ENCODE results near the gene KLRF2. TPM values are rescaled to one million over a fixed set of nuclear protein-coding genes. Genes with fewer than 3 reads are reported as not detected.

The KLRF2 gene
- total RNA-seq = not detected in 2 replicates

DNA sequence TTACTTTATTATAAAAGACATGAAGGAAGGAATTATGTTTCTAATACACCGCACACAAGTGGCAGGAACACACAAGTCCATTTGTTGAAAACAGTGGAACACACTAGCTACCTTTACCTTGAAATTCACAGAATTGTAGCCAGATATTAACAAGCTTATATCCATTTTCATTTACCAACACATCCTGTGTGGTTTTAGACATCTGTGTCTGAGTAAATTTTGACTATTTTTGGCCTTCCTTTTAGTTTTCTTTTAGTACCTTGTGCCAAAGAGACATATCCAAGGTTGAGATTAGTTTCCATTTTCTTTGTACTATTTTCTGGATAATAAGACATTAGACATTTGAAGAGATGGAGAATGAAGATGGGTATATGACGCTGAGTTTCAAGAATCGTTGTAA is at the start of gene KLRF2:
Gene KLRF2, plus strand, starts transcription at position 244 of the 400 bp plus-strand sequence. Its CDS starts 107 bp downstream, at position 351.

GRCh38 chr12:9869307-9870161 is 11.8 kb upstream of the KLRF2 start, which contains the start of gene CLEC2B:
TSS of gene CLEC2B (minus strand) at chr12:9869354.

DNA sequence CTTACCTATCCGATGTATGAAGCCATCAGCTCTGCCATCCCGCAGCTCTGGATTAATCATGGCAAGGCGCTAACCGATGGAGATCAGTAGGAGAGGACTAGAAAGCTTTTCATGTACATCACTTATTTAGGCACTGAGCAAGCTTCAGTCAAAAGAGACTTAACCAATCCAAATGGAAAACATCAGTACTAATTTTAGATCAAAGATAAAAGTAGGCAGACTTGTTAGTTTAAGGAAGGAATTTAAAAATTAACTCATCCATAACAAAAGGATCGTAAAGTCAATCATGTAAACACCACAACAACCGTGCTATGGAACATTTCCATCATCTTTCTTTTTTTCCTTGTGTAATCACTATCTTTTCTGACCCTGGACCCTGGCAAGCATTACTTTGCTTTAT is 51.0 kb downstream of the KLRF2 start, which contains the start of gene CLEC2A:
Gene CLEC2A, minus strand, starts transcription at position 101 of the 400 bp plus-strand sequence. Its CDS starts 41 bp downstream, at position 60.

Other genes with a start within 250 kb of the KLRF2 start
- gene CLEC2D, start 211.8 kb upstream of the KLRF2 start, total RNA-seq = 1.1 and 2.3 TPM in 2 replicates
- not detected in 2 replicates for gene CLECL1, start 148.4 kb upstream of the KLRF2 start, total RNA-seq
- gene CD69, start 120.6 kb upstream of the KLRF2 start, total RNA-seq = not detected in 2 replicates
- not detected in 2 replicates for gene KLRF1, start 54.0 kb upstream of the KLRF2 start, total RNA-seq
- 24.3 and 29.7 TPM in 2 replicates for gene CLEC2B, start 12.1 kb upstream of the KLRF2 start, total RNA-seq
- not detected in 2 replicates for gene CLEC2A, start 50.9 kb downstream of the KLRF2 start, total RNA-seq
- not detected in 2 replicates for gene CLEC12A, start 89.9 kb downstream of the KLRF2 start, total RNA-seq
- not detected in 2 replicates for gene CLEC1B, start 117.6 kb downstream of the KLRF2 start, total RNA-seq
- not detected in 2 replicates for gene CLEC12B, start 129.1 kb downstream of the KLRF2 start, total RNA-seq
- not detected in 2 replicates for gene CLEC9A, start 149.2 kb downstream of the KLRF2 start, total RNA-seq
- gene CLEC1A, start 217.5 kb downstream of the KLRF2 start, total RNA-seq = 0.25 and 2.4 TPM in 2 replicates
- gene CLEC7A, start 248.7 kb downstream of the KLRF2 start, total RNA-seq = not detected in 2 replicates